ENCODE data around the gene OR4F6. TPM values are rescaled to one million over a fixed set of nuclear protein-coding genes. Genes with fewer than 3 reads are reported as not detected.

The OR4F6 gene
- total RNA-seq, 1 donor from 2014 or later, result not detected

- no peaks in the 10 kb centered on the region for H3K4me1 ChIP-seq
- no peak for DNase-seq
- no peaks in the 10 kb centered on the region for H3K9me3 ChIP-seq (replicated peaks)
- TF ChIP-seq, protein P1, sequence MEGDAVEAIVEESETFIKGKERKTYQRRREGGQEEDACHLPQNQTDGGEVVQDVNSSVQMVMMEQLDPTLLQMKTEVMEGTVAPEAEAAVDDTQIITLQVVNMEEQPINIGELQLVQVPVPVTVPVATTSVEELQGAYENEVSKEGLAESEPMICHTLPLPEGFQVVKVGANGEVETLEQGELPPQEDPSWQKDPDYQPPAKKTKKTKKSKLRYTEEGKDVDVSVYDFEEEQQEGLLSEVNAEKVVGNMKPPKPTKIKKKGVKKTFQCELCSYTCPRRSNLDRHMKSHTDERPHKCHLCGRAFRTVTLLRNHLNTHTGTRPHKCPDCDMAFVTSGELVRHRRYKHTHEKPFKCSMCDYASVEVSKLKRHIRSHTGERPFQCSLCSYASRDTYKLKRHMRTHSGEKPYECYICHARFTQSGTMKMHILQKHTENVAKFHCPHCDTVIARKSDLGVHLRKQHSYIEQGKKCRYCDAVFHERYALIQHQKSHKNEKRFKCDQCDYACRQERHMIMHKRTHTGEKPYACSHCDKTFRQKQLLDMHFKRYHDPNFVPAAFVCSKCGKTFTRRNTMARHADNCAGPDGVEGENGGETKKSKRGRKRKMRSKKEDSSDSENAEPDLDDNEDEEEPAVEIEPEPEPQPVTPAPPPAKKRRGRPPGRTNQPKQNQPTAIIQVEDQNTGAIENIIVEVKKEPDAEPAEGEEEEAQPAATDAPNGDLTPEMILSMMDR (IDR thresholded peaks at IDR 0.05; ENCODE audit: borderline replicate concordance), result no peak
- no peak within 1 kb of the TSS for H3K27ac ChIP-seq (replicated peaks)
- no peak within 1 kb of the TSS for H3K4me3 ChIP-seq
- intact Hi-C loops (cut with micrococcal nuclease), result no loop called here
- H3K36me3 ChIP-seq, result no peaks in the 10 kb centered on the region
- H3K27me3 ChIP-seq (ENCODE audit: low read depth), result peaks cover 53% of the 10 kb centered on the region
Observed at GRCh38 chr15:101811902-101812301, 8.6 kb downstream of the OR4F6 start, which contains the start of gene OR4F15. OR4F15 (plus strand) TSS chr15:101812202; CDS start chr15:101818187, 5,985 bp downstream.

DNA sequence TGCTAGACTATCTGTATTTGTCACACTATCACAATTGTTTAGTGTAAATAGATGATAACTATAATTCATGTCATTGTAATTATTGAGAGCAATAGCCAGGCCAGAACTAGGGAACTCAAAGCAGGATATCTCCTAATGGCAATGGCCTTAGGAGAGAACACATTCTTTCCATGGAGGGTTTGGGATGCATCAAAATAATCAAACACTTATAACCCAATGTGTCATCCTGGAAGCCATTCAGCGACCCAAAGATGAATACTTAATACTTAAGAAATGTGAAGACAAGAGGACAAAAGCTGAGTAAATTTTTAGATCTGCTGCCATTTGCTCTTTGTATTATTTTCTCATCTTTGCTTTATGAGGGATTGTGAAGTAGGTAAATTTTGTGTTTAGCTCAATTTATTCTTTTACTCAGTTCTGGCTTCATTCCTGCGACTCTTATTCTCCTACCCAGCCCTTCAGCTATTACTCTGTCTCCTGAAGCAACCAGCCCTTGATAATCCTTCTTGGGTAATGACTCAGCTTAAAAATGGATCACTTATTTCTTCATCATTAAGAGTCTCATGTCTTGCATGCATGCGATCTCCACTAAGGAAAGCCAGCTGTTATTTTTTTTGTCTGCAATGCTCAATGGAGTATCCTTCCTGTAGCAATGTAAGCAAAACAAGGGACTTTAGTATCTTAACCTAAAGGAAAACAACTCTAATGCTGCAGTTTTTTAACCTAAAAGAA, 10.7 kb downstream of the OR4F6 start:
- no peak for DNase-seq
- H3K9me3 ChIP-seq (replicated peaks), result no peaks in the 10 kb centered on the region
- no peaks in the 10 kb centered on the region for H3K36me3 ChIP-seq
- no peak overlapping the region for H3K4me3 ChIP-seq
- peaks cover 62% of the 10 kb centered on the region for H3K27me3 ChIP-seq (ENCODE audit: low read depth)
- TF ChIP-seq, protein P1 (IDR thresholded peaks at IDR 0.05; ENCODE audit: borderline replicate concordance), result no peak
- intact Hi-C loops (cut with micrococcal nuclease), result no loop called here
- H3K27ac ChIP-seq (replicated peaks), result no peak overlapping the region
- H3K4me1 ChIP-seq, result no peaks in the 10 kb centered on the region

GRCh38 chr15:101820781-101821180, 17.5 kb downstream of the OR4F6 start:
- Histone ChIP-seq H3K4me1 (no peaks in the 10 kb centered on the region), H3K9me3 (replicated peaks) (peaks cover 5% of the 10 kb centered on the region), H3K36me3 (no peaks in the 10 kb centered on the region), H3K4me3 (no peak overlapping the region), H3K27ac (replicated peaks) (no peak overlapping the region), H3K27me3 (ENCODE audit: low read depth) (peaks cover 51% of the 10 kb centered on the region)
- DNase-seq, result no peak
- TF ChIP-seq, protein P1 (IDR thresholded peaks at IDR 0.05; ENCODE audit: borderline replicate concordance), result no peak
- intact Hi-C loops (cut with micrococcal nuclease), result no loop called here

DNA sequence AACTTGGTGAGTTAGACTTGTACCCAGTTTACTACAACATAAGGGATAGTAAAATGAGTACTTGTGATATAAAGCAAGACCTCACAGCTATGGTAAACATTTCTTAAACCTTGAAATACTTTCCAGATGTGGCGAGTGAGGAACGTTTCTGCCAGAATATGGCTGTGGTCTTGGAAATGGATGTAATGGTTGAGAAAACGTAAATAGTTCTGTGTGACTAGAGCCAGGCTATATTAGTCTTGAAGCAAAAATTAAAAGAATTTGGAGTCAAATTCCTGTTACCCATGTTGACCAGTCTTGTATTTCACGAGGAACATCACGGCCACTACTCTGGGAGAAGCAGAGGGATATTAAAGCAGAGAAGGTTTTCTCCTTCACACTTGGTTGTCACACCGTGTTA, 23.9 kb downstream of the OR4F6 start:
- H3K9me3 ChIP-seq (replicated peaks), result peaks cover 8% of the 10 kb centered on the region
- H3K4me1 ChIP-seq, result no peaks in the 10 kb centered on the region
- TF ChIP-seq, protein P1 (IDR thresholded peaks at IDR 0.05; ENCODE audit: borderline replicate concordance), result no peak
- no peak overlapping the region for H3K27ac ChIP-seq (replicated peaks)
- H3K4me3 ChIP-seq, result no peak overlapping the region
- intact Hi-C loops (cut with micrococcal nuclease), result no loop called here
- no peaks in the 10 kb centered on the region for H3K36me3 ChIP-seq
- no peak for DNase-seq
- peaks cover 41% of the 10 kb centered on the region for H3K27me3 ChIP-seq (ENCODE audit: low read depth)

DNA sequence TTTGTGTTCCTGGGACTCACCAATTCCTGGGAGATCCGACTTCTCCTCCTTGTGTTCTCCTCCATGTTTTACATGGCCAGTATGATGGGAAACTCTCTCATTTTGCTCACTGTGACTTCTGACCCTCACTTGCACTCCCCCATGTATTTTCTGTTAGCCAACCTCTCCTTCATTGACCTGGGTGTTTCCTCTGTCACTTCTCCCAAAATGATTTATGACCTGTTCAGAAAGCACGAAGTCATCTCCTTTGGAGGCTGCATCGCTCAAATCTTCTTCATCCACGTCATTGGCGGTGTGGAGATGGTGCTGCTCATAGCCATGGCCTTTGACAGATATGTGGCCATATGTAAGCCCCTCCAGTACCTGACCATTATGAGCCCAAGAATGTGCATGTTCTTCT, 25.5 kb downstream of the OR4F6 start:
- no peaks in the 10 kb centered on the region for H3K36me3 ChIP-seq
- H3K9me3 ChIP-seq (replicated peaks), result peaks cover 19% of the 10 kb centered on the region
- H3K4me3 ChIP-seq, result no peak overlapping the region
- intact Hi-C loops (cut with micrococcal nuclease), result no loop called here
- H3K27me3 ChIP-seq (ENCODE audit: low read depth), result peaks cover 37% of the 10 kb centered on the region
- no peak for DNase-seq
- no peak overlapping the region for H3K27ac ChIP-seq (replicated peaks)
- TF ChIP-seq, protein P1 (IDR thresholded peaks at IDR 0.05; ENCODE audit: borderline replicate concordance), result no peak
- H3K4me1 ChIP-seq, result no peaks in the 10 kb centered on the region
